ENCODE results near the gene CSTF2. TPM values are rescaled to one million over a fixed set of nuclear protein-coding genes. Genes with fewer than 3 reads are reported as not detected.

The CSTF2 gene
- total RNA-seq, 1 donor = 14.5 TPM

DNA sequence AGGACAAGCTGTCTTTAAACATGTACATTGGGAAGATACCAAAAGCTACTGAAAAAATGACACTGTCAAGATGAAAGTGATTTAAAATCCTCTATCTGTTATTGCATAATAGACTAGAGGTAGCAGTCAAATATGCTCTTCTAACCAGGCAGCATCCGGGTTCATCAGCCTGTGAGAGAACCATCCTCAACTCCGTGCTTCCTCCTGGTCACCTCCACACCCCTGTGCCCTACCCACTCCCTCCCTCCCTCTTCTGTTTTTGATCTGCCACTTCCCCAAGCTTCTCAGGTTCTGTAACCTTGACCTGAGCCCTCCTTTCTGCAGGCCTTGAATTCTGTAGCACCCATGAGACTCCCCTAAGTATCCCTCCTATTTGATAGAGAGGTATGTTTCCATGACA, 48.1 kb downstream of the CSTF2 start:
- DNase-seq (ENCODE audit: low read depth in 2 of 3, low spot score in 2 of 3) = no peak

- no peak for DNase-seq (ENCODE audit: low read depth in 2 of 3, low spot score in 2 of 3)
Observed at GRCh38 chrX:100870527-100870926, 50.3 kb downstream of the CSTF2 start.

- no peak for DNase-seq (ENCODE audit: low read depth in 2 of 3, low spot score in 2 of 3)
Observed at GRCh38 chrX:100871594-100872560, 51.7 kb downstream of the CSTF2 start.

DNA sequence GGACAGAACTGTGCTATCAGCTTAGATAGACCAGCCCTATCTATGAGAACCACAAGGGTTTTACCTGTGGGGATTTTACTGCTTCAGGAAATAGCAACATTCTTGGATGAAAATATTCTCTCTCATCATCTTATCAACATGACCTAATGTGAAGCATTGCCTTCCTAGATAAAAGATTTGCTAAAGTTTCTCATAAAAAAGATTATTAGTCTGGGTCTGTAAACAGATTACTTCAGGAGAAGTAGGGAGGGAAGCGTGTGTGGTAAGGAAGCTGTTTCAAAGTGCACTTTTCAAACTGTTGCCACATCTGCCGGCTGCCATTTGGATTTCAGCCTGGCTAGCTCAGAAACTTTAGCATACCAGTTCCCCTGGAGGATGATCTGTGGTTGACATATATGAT, 54.1 kb downstream of the CSTF2 start, which contains the start of gene NOX1:
NOX1 (minus strand) TSS at position 35 of the 400 bp plus-strand sequence. CDS start 220 bp downstream, outside the sequence.
- DNase-seq (ENCODE audit: low read depth in 2 of 3, low spot score in 2 of 3) = no peak

GRCh38 chrX:100880368-100880767, 60.2 kb downstream of the CSTF2 start:
- no peak for DNase-seq (ENCODE audit: low read depth in 2 of 3, low spot score in 2 of 3)

DNA sequence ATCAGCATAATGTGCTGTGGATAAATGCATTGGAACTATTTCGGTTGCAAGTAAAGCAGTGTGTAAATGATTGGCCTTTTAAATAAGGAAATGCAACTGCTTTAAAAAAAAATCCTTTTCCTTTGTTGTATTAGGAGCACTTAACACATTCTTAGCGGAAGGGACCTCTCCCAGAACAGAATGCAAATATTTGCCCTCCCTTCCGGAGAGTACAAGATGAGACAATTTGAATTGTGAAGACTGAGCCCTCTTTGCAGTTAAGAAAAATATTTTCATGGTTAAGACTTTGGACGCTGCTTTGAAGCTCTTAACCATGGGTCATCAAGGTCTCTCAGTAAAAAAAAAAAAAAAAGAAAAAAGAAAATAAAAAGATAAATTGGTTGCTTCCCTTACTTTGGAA, 63.5 kb downstream of the CSTF2 start:
- no peak for DNase-seq (ENCODE audit: low read depth in 2 of 3, low spot score in 2 of 3)

Small RNA genes within 50 kb of the gene (small RNA-seq; reads per million reads assigned to genes)
- not detected for gene RF00411

Other genes with a start within 250 kb of the CSTF2 start
- not detected for gene TNMD, start 235.5 kb upstream of the CSTF2 start, total RNA-seq
- 1.1 TPM for gene TSPAN6, start 183.6 kb upstream of the CSTF2 start, total RNA-seq
- gene SRPX2, start 176.2 kb upstream of the CSTF2 start, total RNA-seq = not detected
- gene SYTL4, start 88.3 kb upstream of the CSTF2 start, total RNA-seq = 11.3 TPM
- not detected for gene NOX1, start 54.0 kb downstream of the CSTF2 start, total RNA-seq
- under 0.01 TPM for gene XKRX, start 108.5 kb downstream of the CSTF2 start, total RNA-seq
- gene ARL13A, start 149.3 kb downstream of the CSTF2 start, total RNA-seq = not detected
- 17.0 TPM for gene TRMT2B, start 231.7 kb downstream of the CSTF2 start, total RNA-seq